HepG2 (cell line): ENCODE data around the gene SDC4. TPM values are rescaled to one million over a fixed set of nuclear protein-coding genes. Genes with fewer than 3 reads are reported as not detected.

ENCODE experiments used
- ARNT ChIP-seq: fragments of 450-650 bp; IDR thresholded peaks from 2 replicates; pipeline ENCODE4 v1.6.1; 2017
- CENPT ChIP-seq: sonication (generic); formaldehyde crosslinking; IDR thresholded peaks from 2 replicates; pipeline ENCODE4 v1.8.0; 2022; ENCODE audit warnings: low read depth, mild to moderate bottlenecking, moderate library complexity, missing genetic modification reagents
- CREB1 ChIP-seq, 2 experiments: fragments of 450-650 bp in 1 of 2; IDR thresholded peaks; 2 replicates each; pipeline ENCODE4 v1.6.1; 2016 to 2017; ENCODE audit warnings: control low read depth in 1 of 2, mild to moderate bottlenecking in 1 of 2, missing compliant biosample characterization in 1 of 2, missing genetic modification characterization in 1 of 2
- HOXA7 ChIP-seq: sonication (generic); formaldehyde crosslinking; IDR thresholded peaks from 2 replicates; pipeline ENCODE4 v1.8.1; 2022; ENCODE audit warnings: mild to moderate bottlenecking, missing genetic modification reagents, moderate library complexity
- NCOA5 ChIP-seq: sonication (generic); formaldehyde crosslinking; IDR thresholded peaks from 2 replicates; pipeline ENCODE4 v1.4.0; 2020; ENCODE audit warnings: missing genetic modification reagents
- NFIC ChIP-seq: IDR thresholded peaks from 2 replicates; pipeline ENCODE4 v1.6.1; 2012; ENCODE audit warnings: mild to moderate bottlenecking, low read length, inconsistent platforms
- SMC3 ChIP-seq: IDR thresholded peaks from 2 replicates; pipeline ENCODE4 v1.6.1; 2011; ENCODE audit warnings: low read length, improper control_type of control experiment
- TEAD2 ChIP-seq: sonication (generic); formaldehyde crosslinking; IDR thresholded peaks from 2 replicates; pipeline ENCODE4 v1.9.0; 2021; ENCODE audit warnings: missing genetic modification reagents
- ZFP1 ChIP-seq: IDR thresholded peaks from 2 replicates; pipeline ENCODE4 v1.6.1; 2016
- ZFP90 ChIP-seq: sonication (generic); formaldehyde crosslinking; IDR thresholded peaks from 2 replicates; pipeline ENCODE4 v1.8.0; 2022; ENCODE audit warnings: missing genetic modification reagents, mild to moderate bottlenecking, inconsistent platforms, borderline replicate concordance
- ZFX ChIP-seq: sonication (generic); formaldehyde crosslinking; IDR thresholded peaks from 2 replicates; pipeline ENCODE4 v1.4.0; 2020; ENCODE audit warnings: mild to moderate bottlenecking, low read depth, missing genetic modification reagents, moderate library complexity
- ZNF616 ChIP-seq: sonication (generic); formaldehyde crosslinking; IDR thresholded peaks from 2 replicates; pipeline ENCODE4 v1.5.0; 2020; ENCODE audit warnings: low read depth, mild to moderate bottlenecking, missing genetic modification reagents
- ZNF775 ChIP-seq: sonication (generic); formaldehyde crosslinking; IDR thresholded peaks from 2 replicates; pipeline ENCODE4 v1.4.0; 2020; ENCODE audit warnings: missing genetic modification reagents, mild to moderate bottlenecking, moderate library complexity, borderline replicate concordance
- polyA plus RNA-seq, 8 experiments: library from polyadenylated mRNA; depleted of rRNA in 3 of 8; stranded (reverse) in 7 of 8; unstranded in 1 of 8; fragments of >200 nt; fragmentation: Illumina TruSeq in 4 of 8; extraction: Trizol in 4 of 8; gene quantifications; 2 replicates each; pipeline versions ENCODE4 v1.2.1 to v1.2.3, GENCODE V29; 2011 to 2016; ENCODE audit warnings: low read depth in 4 of 8, missing spikeins in 1 of 8, mixed read lengths in 1 of 8; ENCODE audit not compliant: insufficient read depth in 1 of 8
- total RNA-seq, 5 experiments: library from RNA; depleted of rRNA; stranded (reverse); fragments of >200 nt; fragmentation: Illumina TruSeq; extraction: Trizol; gene quantifications; 2 replicates each; pipeline ENCODE4 v1.2.3, GENCODE V29; 2016; ENCODE audit warnings: low read depth in 1 of 5
- TF ChIP-seq, protein P1 (sequence below): sonication (generic); formaldehyde crosslinking; IDR thresholded peaks from 2 replicates; pipeline ENCODE4 v1.5.1; 2020; ENCODE audit warnings: mild to moderate bottlenecking, moderate library complexity, missing genetic modification reagents
- TF ChIP-seq, protein P2 (sequence below): sonication (generic); formaldehyde crosslinking; IDR thresholded peaks from 2 replicates; pipeline ENCODE4 v1.4.0; 2020; ENCODE audit warnings: missing genetic modification reagents, borderline replicate concordance
- TF ChIP-seq, protein P3 (sequence below): sonication (generic); formaldehyde crosslinking; IDR thresholded peaks from 2 replicates; pipeline ENCODE4 v1.9.0; 2022; ENCODE audit warnings: missing genetic modification reagents, mild to moderate bottlenecking, borderline replicate concordance
- TF ChIP-seq, protein P4 (sequence below): sonication (generic); formaldehyde crosslinking; IDR thresholded peaks from 2 replicates; pipeline ENCODE4 v1.8.0; 2022; ENCODE audit warnings: missing genetic modification reagents, low read depth, mild to moderate bottlenecking, borderline replicate concordance
- TF ChIP-seq, protein P5 (sequence below): sonication (generic); formaldehyde crosslinking; IDR thresholded peaks from 2 replicates; pipeline ENCODE4 v1.8.1; 2023; ENCODE audit warnings: missing genetic modification reagents, inconsistent platforms, borderline replicate concordance

The SDC4 gene
- total and polyA plus RNA-seq, 2 of the 13 experiments (the other 11 are each of a cell fraction or from before 2014, with no cell fraction given): 49.0 to 65.1 TPM

DNA sequence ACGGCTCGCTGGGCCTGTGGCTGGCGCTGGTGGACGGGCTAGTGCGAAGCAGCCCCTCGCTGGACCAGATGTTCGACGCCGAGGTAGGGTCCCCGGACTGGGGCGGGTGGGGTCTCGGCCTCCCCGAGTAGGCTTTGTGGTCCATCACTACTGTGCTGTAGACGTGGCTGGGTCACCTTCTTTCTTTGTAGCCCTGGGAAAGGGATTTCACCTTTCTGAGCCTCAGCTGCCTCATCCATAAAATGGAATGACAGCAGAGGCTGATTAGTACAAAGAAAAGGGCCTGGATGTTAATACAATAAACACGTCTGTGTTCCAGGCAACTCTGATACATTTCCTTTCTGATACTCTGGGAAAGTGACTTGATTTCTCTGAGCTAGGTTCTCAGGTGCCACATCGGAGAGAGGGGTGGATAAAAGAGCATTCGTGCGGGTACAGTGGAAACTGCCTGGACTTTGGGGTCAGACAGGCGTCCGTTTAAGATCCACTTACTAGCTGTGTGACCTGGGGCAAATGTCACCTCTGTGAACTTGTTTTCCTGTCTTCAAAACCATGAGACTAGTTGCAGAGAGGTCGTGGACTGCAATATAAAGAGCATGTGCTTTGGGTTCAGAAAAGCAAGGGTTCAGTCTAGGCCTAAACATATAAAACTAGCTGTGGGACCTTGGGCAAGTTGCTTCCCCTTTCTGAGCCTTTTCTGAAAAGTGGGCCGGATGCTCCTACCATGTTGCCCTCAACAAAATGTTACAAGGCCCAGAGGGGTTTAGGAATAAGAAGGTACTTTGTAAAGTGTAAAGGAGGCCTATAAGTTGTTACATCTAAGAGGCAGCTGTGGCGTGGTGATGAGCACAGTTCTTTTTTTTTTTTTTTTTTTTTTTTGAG lies 15.6 kb upstream of the SDC4 start (continued):
- TF ChIP-seq HOXA7 (CRISPR knock-in tag): no peak
- TF ChIP-seq TEAD2 (CRISPR knock-in tag): no peak; the same call in 1 of the 2 replicates
- TF ChIP-seq ZNF775 (CRISPR knock-in tag): 0 out of 2 replicates have a peak, but pooled peaks have one; percentile 5
- no peak for TF ChIP-seq SMC3
- 0 out of 2 replicates have a peak, but pooled peaks have one; percentile 3 for TF ChIP-seq ZFP1 (CRISPR knock-in tag)
- TF ChIP-seq NFIC: no peak
- TF ChIP-seq, protein P1, sequence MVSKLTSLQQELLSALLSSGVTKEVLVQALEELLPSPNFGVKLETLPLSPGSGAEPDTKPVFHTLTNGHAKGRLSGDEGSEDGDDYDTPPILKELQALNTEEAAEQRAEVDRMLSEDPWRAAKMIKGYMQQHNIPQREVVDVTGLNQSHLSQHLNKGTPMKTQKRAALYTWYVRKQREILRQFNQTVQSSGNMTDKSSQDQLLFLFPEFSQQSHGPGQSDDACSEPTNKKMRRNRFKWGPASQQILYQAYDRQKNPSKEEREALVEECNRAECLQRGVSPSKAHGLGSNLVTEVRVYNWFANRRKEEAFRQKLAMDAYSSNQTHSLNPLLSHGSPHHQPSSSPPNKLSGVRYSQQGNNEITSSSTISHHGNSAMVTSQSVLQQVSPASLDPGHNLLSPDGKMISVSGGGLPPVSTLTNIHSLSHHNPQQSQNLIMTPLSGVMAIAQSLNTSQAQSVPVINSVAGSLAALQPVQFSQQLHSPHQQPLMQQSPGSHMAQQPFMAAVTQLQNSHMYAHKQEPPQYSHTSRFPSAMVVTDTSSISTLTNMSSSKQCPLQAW (CRISPR knock-in tag): no peak
- TF ChIP-seq ZNF616 (CRISPR knock-in tag): no peak
- no peak for TF ChIP-seq ZFX
- TF ChIP-seq, protein P2, sequence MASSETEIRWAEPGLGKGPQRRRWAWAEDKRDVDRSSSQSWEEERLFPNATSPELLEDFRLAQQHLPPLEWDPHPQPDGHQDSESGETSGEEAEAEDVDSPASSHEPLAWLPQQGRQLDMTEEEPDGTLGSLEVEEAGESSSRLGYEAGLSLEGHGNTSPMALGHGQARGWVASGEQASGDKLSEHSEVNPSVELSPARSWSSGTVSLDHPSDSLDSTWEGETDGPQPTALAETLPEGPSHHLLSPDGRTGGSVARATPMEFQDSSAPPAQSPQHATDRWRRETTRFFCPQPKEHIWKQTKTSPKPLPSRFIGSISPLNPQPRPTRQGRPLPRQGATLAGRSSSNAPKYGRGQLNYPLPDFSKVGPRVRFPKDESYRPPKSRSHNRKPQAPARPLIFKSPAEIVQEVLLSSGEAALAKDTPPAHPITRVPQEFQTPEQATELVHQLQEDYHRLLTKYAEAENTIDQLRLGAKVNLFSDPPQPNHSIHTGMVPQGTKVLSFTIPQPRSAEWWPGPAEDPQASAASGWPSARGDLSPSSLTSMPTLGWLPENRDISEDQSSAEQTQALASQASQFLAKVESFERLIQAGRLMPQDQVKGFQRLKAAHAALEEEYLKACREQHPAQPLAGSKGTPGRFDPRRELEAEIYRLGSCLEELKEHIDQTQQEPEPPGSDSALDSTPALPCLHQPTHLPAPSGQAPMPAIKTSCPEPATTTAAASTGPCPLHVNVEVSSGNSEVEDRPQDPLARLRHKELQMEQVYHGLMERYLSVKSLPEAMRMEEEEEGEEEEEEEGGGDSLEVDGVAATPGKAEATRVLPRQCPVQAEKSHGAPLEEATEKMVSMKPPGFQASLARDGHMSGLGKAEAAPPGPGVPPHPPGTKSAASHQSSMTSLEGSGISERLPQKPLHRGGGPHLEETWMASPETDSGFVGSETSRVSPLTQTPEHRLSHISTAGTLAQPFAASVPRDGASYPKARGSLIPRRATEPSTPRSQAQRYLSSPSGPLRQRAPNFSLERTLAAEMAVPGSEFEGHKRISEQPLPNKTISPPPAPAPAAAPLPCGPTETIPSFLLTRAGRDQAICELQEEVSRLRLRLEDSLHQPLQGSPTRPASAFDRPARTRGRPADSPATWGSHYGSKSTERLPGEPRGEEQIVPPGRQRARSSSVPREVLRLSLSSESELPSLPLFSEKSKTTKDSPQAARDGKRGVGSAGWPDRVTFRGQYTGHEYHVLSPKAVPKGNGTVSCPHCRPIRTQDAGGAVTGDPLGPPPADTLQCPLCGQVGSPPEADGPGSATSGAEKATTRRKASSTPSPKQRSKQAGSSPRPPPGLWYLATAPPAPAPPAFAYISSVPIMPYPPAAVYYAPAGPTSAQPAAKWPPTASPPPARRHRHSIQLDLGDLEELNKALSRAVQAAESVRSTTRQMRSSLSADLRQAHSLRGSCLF: no peak
- TF ChIP-seq NCOA5 (CRISPR knock-in tag): no peak
- TF ChIP-seq CREB1 (IDR thresholded peaks at IDR 0.05): no peak
- TF ChIP-seq CREB1 (CRISPR knock-in tag; IDR thresholded peaks at IDR 0.05): no peak
- TF ChIP-seq ZFP90 (CRISPR knock-in tag): no peak
- no peak for TF ChIP-seq ARNT
- TF ChIP-seq, protein P3, sequence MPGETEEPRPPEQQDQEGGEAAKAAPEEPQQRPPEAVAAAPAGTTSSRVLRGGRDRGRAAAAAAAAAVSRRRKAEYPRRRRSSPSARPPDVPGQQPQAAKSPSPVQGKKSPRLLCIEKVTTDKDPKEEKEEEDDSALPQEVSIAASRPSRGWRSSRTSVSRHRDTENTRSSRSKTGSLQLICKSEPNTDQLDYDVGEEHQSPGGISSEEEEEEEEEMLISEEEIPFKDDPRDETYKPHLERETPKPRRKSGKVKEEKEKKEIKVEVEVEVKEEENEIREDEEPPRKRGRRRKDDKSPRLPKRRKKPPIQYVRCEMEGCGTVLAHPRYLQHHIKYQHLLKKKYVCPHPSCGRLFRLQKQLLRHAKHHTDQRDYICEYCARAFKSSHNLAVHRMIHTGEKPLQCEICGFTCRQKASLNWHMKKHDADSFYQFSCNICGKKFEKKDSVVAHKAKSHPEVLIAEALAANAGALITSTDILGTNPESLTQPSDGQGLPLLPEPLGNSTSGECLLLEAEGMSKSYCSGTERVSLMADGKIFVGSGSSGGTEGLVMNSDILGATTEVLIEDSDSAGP: 0 out of 2 replicates have a peak, but pooled peaks have one; percentile 11
- TF ChIP-seq, protein P4, sequence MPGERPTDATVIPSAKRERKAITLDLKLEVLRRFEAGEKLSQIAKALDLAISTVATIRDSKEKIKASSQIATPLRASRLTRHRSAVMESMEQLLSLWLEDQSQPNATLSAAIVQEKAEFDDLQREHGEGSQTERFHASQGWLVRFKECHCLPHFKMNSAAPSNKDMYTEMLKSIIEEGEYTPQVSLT (CRISPR knock-in tag): 0 out of 2 replicates have a peak, but pooled peaks have one; percentile 3
- peak; percentile 87; the same call in 1 of the 2 replicates for TF ChIP-seq CENPT (CRISPR knock-in tag)
- TF ChIP-seq, protein P5, sequence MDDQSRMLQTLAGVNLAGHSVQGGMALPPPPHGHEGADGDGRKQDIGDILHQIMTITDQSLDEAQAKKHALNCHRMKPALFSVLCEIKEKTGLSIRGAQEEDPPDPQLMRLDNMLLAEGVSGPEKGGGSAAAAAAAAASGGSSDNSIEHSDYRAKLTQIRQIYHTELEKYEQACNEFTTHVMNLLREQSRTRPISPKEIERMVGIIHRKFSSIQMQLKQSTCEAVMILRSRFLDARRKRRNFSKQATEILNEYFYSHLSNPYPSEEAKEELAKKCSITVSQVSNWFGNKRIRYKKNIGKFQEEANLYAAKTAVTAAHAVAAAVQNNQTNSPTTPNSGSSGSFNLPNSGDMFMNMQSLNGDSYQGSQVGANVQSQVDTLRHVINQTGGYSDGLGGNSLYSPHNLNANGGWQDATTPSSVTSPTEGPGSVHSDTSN (CRISPR knock-in tag): no peak
